ENCODE results near the gene PGPEP1.
"Not testable (repeated sequence)": the region's sequence is repeated elsewhere in the genome, so short reads cannot be mapped to it uniquely, and the experiment has no call there.

PGPEP1 gene

GRCh38 chr19:18396471-18397241 is 56.3 kb downstream of the PGPEP1 start:
- DNase-seq = no peak

DNA sequence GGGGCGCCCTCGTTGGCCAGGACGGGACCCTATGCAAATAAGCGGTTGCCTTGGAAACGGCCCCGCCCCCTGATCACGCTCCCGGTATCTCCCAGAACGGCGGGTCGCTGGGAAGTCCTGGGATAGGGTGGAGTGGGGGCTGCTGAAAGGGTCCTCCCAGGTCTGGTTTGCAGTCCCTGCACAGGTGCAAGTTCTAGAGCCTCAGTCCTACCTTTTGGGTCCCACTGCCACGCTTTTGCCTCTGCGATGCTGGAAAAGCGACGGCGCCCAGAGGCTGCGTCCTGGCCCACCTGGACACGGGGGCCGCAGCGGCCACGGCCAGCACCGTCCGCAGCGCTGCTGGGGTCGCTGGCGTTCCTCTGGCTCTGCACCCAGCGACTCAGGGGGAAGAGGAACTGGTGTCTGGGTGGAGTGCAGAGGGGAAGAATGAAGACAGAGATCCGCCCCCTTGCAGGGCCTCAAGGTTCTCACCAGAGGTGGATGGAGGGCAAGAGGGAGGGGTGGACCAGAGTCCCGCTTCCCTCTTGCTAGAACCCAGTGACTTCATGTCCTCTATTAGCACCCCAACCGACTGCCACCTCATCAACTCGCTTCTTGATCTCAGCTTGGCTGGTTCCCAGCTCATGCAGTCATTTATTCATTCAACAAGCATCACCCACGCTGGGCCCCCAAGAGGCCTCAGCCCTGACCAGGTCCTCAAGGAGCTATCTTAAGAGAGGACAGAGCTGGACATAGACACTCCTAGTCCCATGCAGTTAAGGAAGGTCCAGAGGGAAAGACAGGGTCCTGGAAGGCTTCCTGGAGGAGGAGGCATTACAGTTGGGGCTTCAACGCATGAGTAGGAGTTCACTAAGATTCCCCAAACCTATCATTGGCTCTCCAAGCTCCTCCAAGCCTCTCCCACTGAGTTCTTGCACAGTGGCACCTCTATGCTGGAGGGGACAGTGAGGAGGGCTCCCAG is 57.1 kb downstream of the PGPEP1 start, which contains the start of gene LRRC25:
LRRC25 (minus strand) TSS at position 381 of the 961 bp plus-strand sequence. CDS start 659 bp downstream, outside the sequence.
- no peak for DNase-seq

- no peak for DNase-seq
These were observed 58.6 kb downstream of the PGPEP1 start for GRCh38 chr19:18399008-18399407.

DNA sequence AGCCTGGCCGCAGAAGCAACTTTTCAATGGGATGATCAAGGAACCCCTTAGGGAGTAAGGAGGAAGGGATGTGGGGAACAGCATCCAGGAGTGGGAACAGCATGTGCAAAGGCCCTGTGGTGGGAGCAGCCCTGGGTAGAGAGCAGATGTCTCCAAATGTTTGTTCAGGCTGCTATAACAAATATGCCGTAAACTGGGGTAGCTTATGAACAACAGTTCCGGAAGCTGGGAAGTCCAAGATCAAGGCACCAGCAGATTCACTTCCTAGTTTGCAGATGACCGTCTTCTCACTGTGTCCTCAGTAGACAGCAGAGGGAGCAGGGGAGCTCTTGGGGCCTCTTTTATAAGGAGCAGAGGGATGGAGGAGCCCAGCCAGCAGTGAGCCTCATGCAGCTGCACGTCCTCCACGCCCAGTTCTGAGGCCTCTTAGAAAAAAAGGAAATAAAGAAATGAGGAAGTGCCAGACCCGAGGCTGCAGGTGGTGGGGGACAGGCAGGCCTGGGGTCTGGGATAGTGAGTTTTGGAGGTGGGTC is 61.2 kb downstream of the PGPEP1 start:
- DNase-seq = no peak

- not testable (repeated sequence) for DNase-seq
These were observed 62.3 kb downstream of the PGPEP1 start for GRCh38 chr19:18402455-18403248.

DNA sequence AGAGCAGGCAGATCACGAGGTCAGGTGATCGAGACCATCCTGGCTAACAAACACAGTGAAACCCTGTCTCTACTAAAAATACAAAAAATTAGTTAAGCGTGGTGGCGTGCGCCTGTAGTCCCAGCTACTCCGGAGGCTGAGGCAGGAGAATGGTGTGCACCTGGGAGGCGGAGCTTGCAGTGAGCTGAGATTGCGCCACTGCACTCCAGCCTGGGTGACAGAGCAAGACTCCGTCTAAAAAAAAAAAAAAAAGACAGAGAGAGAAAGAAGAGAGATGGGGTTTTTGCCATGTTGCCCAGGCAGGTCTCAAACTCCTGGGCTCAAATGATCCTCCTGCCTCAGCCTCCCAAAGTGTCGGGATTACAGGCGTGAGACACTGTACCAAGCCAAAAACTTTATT is 65.4 kb downstream of the PGPEP1 start:
- not testable (repeated sequence) for DNase-seq

- no peak for DNase-seq
These were observed 66.4 kb downstream of the PGPEP1 start for GRCh38 chr19:18406749-18407148.

GRCh38 chr19:18408053-18408476 is 67.7 kb downstream of the PGPEP1 start:
- peak; percentile 28 for DNase-seq

DNA sequence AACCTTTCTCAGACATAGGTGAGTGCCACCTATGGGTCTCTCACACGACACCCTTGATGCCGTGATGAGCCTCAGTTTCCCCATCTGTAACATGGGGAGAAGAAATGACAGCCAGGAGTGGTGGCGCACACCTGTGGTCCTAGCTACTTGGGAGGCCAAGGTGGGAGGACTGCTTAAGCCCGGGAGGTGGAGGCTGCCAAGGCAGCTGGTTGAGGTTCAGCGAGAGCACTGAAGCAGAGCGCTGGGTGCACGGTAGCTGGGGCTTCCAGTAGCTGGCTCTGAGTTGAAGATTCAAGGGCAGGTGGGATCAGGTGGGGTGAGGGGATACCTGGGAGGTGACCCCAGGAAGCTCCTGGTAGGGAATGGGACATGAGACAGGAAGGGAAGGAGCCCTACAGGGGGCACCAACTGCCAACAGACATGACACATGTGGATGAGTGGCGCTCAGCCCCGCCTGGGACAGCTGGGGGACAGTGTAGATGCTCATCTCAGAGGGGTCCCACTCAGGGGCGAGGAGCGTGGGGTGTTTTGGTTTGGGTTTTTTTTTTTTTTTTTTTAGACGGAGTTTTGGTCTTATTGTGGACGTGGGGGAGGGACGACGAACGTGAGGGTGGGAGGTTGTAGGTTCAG is 72.3 kb downstream of the PGPEP1 start:
- DNase-seq = no peak

DNA sequence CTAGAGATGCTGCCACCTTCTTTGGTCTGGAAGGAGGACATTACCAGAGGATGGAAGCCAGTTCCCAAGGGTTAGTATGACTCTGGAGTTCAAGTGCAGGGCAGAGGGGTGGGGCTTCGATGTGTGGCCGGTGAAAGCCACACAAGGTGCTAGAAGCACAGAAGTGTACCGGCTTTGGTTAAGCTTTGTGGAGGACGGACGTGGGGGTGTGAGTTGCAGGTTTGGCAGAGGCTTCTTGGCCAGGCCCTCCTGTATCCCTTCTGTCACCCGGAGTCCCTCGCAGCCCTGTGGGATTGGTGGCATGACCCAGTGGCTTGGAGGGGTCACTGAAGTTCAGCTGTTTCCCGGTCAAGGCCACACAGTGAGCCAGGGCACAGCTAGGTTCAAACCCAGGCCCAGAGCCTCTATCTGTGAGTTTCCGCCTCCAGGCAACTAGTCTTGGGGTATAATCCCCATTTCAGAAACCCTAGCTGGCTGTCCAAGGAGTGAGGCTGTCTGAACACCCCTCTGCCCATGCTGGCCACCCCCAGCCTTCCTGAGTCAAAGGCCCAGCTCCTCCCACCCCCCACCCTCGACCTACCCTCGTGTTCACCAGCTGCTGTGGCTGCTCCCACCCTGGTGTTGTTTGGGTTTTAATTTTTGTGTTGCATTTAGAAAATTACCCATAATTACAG is 74.2 kb downstream of the PGPEP1 start:
- no peak for DNase-seq

DNA sequence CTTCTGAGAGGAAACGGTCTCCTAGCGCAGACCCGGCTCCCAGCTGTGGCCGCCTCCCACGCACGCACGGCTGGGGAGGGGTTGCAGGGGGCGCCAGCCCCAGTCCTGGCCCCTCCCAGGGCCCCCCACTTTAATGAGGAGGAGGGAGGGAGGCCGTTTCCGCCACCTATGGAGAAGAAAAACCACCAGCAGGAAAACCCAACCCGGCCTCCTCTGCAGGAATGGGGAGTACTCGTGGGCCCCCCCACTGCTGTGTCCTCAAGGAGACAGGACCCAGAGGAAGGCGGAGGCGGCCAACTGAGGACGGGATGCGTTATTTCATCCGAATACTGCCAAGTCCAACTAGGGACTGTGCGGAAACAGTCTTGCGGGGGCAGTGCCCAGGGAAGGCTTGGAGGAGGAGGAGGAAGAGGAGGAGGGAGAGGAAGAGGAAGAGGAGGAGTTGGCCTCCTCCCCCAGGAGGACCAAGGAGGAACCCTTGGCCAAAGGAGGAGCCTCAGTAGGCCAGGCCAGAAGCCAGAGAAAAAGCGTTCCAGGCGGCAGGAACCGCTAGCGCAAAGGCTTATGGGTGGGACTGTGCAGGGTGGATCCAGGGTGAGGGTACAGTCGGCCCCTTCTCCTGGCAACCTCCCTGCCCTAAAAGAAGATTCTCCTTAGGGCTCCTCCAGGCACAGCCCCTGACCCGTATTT is 74.9 kb downstream of the PGPEP1 start:
- DNase-seq = no peak

GRCh38 chr19:18416778-18417249 is 76.4 kb downstream of the PGPEP1 start:
- DNase-seq = peak; percentile 64

DNA sequence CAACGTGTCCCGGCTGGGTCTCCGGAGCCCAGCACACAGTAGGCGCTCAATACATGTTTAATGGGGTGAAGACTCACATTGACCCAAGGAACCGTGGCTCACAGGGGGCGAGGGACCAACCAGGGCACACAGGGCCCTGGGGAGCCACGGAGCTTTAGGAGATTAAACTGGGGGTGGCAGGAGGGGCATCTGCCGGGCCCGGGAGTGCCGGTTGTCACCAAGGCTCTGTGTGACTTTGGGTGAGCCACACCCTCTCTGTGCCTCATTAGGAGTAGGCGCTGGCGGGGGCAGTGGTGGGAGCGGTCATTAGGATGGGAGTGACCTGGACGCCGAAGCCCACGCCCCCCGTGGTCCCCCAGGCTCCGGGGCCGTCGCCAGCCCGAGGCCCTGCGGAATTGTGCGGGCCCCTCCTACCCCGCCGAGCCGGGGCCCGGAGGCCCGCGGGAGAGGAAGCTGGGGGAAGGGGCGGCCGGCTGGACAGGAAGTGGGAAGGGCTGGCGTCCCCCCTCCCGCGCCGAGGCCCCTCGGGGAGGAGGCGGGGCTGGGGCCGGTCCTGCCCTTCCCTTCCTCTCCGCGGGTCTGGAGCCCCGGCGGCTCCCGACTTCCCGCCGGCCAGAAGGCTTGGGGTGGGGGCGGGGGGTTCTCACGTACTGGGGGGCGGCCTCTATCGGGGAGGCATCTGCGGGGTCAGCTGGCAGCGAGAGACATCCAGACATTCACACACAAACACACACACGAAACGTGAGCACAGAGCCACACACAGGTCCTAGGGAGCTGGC is 77.0 kb downstream of the PGPEP1 start:
- peak; percentile 54 for DNase-seq

GRCh38 chr19:18418029-18418482 is 77.7 kb downstream of the PGPEP1 start:
- DNase-seq = no peak

DNA sequence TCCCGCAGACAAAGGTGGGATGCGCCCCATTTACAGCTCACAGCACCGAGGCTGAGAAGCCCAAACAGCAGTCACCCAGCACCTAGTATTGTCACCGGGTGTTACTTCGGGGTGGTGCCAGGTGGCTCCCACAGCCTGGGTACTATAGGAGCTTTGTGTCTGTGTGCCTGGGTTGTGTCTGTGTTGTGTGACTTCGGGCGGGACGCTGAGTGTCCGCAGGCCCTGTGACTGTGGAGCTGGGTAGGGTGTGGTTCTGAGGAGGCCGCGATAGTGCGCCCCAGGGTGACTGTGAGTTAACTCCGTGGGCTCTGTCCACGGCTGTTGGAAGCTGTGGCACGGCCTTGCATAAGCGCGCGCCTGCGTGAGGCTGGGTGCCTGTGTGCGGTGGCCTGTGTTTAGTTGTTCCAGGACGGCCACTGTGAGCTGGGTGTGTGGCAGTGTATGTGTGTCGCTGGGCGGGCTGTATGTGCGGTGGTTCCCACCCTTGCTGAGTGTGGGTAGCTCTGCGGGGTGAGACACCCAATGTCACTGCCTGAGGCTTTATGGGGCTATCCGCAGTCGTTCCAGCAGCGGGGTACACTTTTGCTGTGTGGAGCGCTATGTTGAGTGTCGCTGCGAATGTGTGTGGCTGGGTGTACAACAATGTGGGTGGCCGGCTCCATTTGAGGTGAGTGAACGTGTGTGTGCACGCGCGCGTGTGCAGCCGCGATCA is 78.2 kb downstream of the PGPEP1 start:
- DNase-seq = no peak

GRCh38 chr19:18419195-18419698 is 78.8 kb downstream of the PGPEP1 start, which contains the start of gene SSBP4:
Gene SSBP4, plus strand, starts transcription at chr19:18419398. Its CDS starts 251 bp downstream, at chr19:18419649.
- DNase-seq = peak; percentile 27
